ENCODE data around the gene KPNA2.

- TF ChIP-seq CTCF (IDR thresholded peaks at IDR 0.05 in 8 of 11, conservative IDR thresholded peaks at IDR 0.05 in 3 of 11) = no peak
- no peak for TF ChIP-seq POLR2A (IDR thresholded peaks at IDR 0.05)
- TF ChIP-seq POLR2AphosphoS5 (IDR thresholded peaks at IDR 0.05) = no peak
Observed at GRCh38 chr17:67992548-67993152, 42.9 kb upstream of the KPNA2 start.
